DND-41 (cell line): Measurements from ENCODE around the gene SSTR4.

ENCODE experiments used
- ATAC-seq: fragments of 200-7000 bp; cut with Tn5 transposase; 3 replicates; pipeline ENCODE4 v1.9.1; 2021; ENCODE audit warnings: low read depth; ENCODE audit not compliant: insufficient read depth
- DNase-seq: peaks from one replicate; pipeline ENCODE4 v3.0.0-alpha.2; 2020
- H2AFZ ChIP-seq: 2 replicates; pipeline ENCODE4 v1.6.0; 2012; ENCODE audit warnings: low read depth, low read length
- H3K27ac ChIP-seq: 2 replicates; pipeline ENCODE4 v1.5.1; 2012; ENCODE audit warnings: low read length, inconsistent platforms
- H3K27me3 ChIP-seq: fragments of 200-600 bp; sonication (generic); 2 replicates; pipeline ENCODE4 v1.6.0; 2012; ENCODE audit warnings: low read length, mild to moderate bottlenecking, inconsistent platforms; ENCODE audit not compliant: insufficient read depth, poor library complexity
- H3K36me3 ChIP-seq: 2 replicates; pipeline ENCODE4 v1.5.1; 2012; ENCODE audit warnings: low read length, inconsistent platforms; ENCODE audit not compliant: insufficient read depth
- H3K4me1 ChIP-seq: 2 replicates; pipeline ENCODE4 v1.5.1; 2012; ENCODE audit warnings: mild to moderate bottlenecking, low read length; ENCODE audit not compliant: insufficient read depth
- H3K4me2 ChIP-seq: 2 replicates; pipeline ENCODE4 v1.6.0; 2012; ENCODE audit warnings: mild to moderate bottlenecking, moderate library complexity, low read length, inconsistent platforms; ENCODE audit not compliant: insufficient read depth
- H3K4me3 ChIP-seq, 2 experiments: fragments of 200-600 bp in 1 of 2; shearing (Covaris generic) in 1 of 2; 2 replicates each; pipeline ENCODE4 v1.5.1; 2012 to 2016; ENCODE audit warnings: inconsistent platforms in 2 of 2, low read length in 2 of 2, mild to moderate bottlenecking in 2 of 2, low read depth in 1 of 2, moderate library complexity in 1 of 2
- H3K79me2 ChIP-seq: 2 replicates; pipeline ENCODE4 v1.6.0; 2012; ENCODE audit warnings: low read length, inconsistent platforms; ENCODE audit not compliant: insufficient read depth
- H3K9ac ChIP-seq: 2 replicates; pipeline ENCODE4 v1.6.0; 2012; ENCODE audit warnings: low read depth, mild to moderate bottlenecking, inconsistent platforms, low read length, moderate library complexity
- H3K9me3 ChIP-seq: 2 replicates; pipeline ENCODE4 v1.5.1; 2012; ENCODE audit warnings: low read length, moderate library complexity, mild to moderate bottlenecking, inconsistent platforms; ENCODE audit not compliant: insufficient read depth, severe bottlenecking
- H4K20me1 ChIP-seq: 2 replicates; pipeline ENCODE4 v1.6.0; 2012; ENCODE audit warnings: low read length; ENCODE audit not compliant: insufficient read depth
- EZH2 ChIP-seq: IDR thresholded peaks from 3 replicates; pipeline ENCODE4 v1.6.1; 2012; ENCODE audit warnings: borderline replicate concordance, low read depth, mild to moderate bottlenecking, moderate library complexity, low read length, inconsistent platforms; ENCODE audit not compliant: severe bottlenecking
- TF ChIP-seq, protein P1 (sequence below): IDR thresholded peaks from 2 replicates; pipeline ENCODE4 v1.5.1; 2012; ENCODE audit warnings: borderline replicate concordance, low read length, moderate library complexity, mild to moderate bottlenecking; ENCODE audit not compliant: poor library complexity, severe bottlenecking; ENCODE audit errors: extremely low read depth

SSTR4 gene

DNA sequence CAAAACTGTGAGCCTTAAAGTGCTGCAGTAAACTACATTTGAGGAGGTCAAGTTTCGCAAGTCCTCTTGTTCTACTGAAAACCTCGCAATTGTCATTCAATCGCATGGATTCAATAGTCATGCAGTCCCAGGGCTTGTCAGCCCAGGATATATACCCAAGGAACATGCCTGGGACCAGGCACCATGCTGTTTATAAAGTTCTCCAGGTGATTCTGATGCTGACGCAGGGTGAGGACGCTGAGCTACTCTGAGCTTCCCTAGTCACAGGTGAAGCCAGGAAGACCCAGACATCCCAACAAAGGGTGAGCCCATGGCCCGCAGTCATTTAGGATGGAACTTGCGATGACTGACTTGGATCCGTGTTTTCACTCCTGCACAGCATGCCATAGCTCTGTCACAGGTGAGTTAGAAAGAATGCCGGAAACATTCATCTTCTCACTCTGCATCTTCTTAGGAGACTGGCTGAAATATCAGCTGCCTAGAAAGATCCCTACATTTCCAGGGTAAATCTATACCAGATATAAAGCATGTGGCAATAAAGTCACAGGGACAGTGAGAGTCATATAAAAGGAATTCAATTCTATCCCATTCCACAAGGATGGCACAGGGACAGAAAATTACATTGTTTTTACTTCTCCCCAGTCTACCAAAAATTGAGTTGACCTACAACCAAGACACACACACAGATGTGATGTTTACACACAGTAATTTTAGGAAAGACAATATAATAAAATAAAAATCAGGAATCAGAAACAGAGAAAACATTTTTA is 27.0 kb upstream of the SSTR4 start:
- Histone ChIP-seq H3K9me3 (no peaks in the 10 kb centered on the region), H3K27me3 (no peaks in the 10 kb centered on the region), H3K4me1 (no peaks in the 10 kb centered on the region), H3K79me2 (no peaks in the 10 kb centered on the region), H3K4me3 (no peak overlapping the region), H3K27ac (no peak overlapping the region), H3K36me3 (no peaks in the 10 kb centered on the region), H4K20me1 (no peaks in the 10 kb centered on the region), H3K4me2 (no peak overlapping the region), H3K9ac (no peak overlapping the region), H2AFZ (no peak overlapping the region)
- ATAC-seq (no peak), DNase-seq (no peak)
- TF ChIP-seq, protein P1, sequence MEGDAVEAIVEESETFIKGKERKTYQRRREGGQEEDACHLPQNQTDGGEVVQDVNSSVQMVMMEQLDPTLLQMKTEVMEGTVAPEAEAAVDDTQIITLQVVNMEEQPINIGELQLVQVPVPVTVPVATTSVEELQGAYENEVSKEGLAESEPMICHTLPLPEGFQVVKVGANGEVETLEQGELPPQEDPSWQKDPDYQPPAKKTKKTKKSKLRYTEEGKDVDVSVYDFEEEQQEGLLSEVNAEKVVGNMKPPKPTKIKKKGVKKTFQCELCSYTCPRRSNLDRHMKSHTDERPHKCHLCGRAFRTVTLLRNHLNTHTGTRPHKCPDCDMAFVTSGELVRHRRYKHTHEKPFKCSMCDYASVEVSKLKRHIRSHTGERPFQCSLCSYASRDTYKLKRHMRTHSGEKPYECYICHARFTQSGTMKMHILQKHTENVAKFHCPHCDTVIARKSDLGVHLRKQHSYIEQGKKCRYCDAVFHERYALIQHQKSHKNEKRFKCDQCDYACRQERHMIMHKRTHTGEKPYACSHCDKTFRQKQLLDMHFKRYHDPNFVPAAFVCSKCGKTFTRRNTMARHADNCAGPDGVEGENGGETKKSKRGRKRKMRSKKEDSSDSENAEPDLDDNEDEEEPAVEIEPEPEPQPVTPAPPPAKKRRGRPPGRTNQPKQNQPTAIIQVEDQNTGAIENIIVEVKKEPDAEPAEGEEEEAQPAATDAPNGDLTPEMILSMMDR, result no peak
- no peak for TF ChIP-seq EZH2

DNA sequence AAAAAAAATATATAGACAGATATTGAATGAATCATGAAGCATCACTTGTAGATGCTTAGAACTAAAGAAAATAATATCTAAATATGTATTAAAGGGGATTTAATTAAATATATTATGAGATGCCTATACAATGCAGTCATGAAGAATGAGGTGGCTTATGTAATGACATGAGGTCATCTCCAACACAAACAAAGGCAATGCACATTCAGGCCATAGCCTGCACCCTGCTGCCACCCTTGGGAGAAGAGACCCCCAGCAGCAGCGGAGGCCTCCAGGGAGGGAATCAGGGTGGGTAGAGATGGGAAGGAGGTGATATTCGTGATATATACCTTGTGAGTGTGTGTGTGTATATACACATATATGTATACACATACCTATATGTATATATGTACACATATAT is 26.4 kb upstream of the SSTR4 start:
- Histone ChIP-seq H3K9me3 (no peaks in the 10 kb centered on the region), H3K4me2 (no peak overlapping the region), H3K27ac (no peak overlapping the region), H3K4me3 (no peak overlapping the region), H3K4me1 (no peaks in the 10 kb centered on the region), H3K36me3 (no peaks in the 10 kb centered on the region), H2AFZ (no peak overlapping the region), H3K27me3 (no peaks in the 10 kb centered on the region), H3K9ac (no peak overlapping the region), H3K79me2 (no peaks in the 10 kb centered on the region), H4K20me1 (no peaks in the 10 kb centered on the region)
- ATAC-seq (no peak), DNase-seq (no peak)
- no peak for TF ChIP-seq EZH2
- TF ChIP-seq, protein P1, result no peak

DNA sequence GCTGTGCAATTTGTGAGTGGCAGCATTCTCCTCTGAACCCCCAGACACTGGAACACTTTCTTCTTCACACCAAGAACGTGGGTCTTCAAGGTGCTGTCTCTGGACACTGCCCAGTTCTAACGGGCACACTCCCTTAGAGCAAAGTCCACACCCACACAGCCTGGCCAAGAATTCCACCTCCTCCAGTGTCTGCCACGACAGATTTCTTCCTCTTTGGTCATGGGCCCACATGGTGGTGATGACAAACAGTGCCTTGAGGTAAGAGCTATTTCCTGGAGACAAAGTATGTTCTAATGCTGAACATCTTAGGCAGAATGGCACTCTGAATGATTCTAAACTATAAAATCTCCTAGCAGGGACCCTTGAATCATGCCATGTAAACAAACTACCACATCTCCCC is 25.5 kb upstream of the SSTR4 start:
- Histone ChIP-seq H3K79me2 (no peaks in the 10 kb centered on the region), H3K27me3 (no peaks in the 10 kb centered on the region), H3K4me2 (no peak overlapping the region), H4K20me1 (no peaks in the 10 kb centered on the region), H3K36me3 (no peaks in the 10 kb centered on the region), H3K27ac (no peak overlapping the region), H3K4me1 (no peaks in the 10 kb centered on the region), H3K9me3 (no peaks in the 10 kb centered on the region), H2AFZ (peak overlapping the region; percentile 40; the same call in 1 of the 2 replicates), H3K4me3 (no peak overlapping the region), H3K9ac (no peak overlapping the region)
- no peak for DNase-seq
- ATAC-seq, result no peak
- no peak for TF ChIP-seq EZH2
- TF ChIP-seq, protein P1, result no peak

DNA sequence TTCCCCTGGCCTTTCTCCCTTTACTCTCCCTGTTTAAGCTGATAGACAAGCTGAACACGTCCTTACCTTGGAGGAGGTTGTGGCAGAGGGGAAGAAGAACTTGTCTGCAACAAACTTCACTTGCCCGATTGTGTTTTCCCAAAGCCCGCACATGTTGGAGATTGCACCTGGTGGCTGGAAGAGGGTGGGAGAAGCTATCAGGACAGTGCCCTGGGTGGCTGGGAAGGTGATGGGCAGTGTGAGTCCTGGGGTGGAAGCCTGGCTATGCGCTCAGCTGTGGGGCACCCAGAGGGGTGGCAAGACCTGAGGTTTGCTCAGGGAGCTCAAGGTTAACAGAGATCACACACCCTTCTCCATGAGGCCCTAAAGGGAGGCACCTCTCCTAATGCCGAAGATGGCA is 25.0 kb upstream of the SSTR4 start:
- Histone ChIP-seq H3K9ac (no peak overlapping the region), H3K4me3 (no peak overlapping the region), H3K27me3 (no peaks in the 10 kb centered on the region), H4K20me1 (no peaks in the 10 kb centered on the region), H2AFZ (0 out of 2 replicates have a peak overlapping the region, but pooled peaks have one; percentile 40), H3K4me1 (peaks cover 3% of the 10 kb centered on the region), H3K36me3 (no peaks in the 10 kb centered on the region), H3K27ac (no peak overlapping the region), H3K79me2 (no peaks in the 10 kb centered on the region), H3K9me3 (no peaks in the 10 kb centered on the region), H3K4me2 (no peak overlapping the region)
- TF ChIP-seq, protein P1, result no peak
- TF ChIP-seq EZH2, result no peak
- DNase-seq, result no peak
- ATAC-seq, result no peak
